Measurements from ENCODE around the gene FAIM2.

Gene FAIM2

DNA sequence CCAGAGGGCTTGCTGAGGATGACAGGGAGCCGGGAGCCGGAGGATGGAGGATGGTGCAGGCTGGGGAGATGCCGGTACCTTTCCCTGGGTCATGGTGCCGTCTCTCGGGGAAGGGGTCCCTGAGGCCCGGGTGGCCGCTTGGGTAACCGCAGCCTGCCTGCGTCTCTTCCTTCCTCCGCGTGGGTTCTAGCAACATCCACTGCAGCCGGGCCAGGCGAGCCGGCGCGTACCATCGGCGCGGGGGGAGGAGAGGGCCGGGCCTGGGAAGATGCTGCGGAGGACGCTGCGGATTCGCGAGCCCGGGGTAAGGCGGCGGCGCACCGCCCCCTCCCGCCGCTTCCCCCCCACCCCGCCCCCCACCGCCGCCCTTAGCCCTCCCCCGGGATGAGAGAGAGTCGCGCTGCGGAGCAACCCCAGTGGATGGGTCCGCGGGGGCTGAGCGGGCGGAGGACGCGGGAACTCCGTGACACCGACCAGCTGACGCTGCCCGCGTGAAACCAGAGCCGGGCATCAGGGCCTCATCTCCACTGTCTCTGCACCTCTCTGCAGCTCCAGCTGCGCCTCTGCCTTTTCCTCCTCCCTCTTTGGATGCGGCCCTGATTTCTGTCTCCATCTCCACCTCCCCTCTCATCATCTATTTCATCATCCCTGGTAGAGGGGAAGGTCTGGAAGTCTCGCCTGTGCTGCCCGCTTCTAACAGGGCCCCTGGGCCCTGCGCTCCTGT lies at the start of gene FAIM2:
Gene FAIM2 (minus strand): TSS at position 201 of the 724 bp plus-strand sequence. CDS start 108 bp downstream, at position 93.
- no peak for TF ChIP-seq ZNF274 (IDR thresholded peaks at IDR 0.05; ENCODE audit: low read depth, low read length)
- H3K4me3 ChIP-seq (ENCODE audit: low read length), result no peak within 1 kb of the TSS

DNA sequence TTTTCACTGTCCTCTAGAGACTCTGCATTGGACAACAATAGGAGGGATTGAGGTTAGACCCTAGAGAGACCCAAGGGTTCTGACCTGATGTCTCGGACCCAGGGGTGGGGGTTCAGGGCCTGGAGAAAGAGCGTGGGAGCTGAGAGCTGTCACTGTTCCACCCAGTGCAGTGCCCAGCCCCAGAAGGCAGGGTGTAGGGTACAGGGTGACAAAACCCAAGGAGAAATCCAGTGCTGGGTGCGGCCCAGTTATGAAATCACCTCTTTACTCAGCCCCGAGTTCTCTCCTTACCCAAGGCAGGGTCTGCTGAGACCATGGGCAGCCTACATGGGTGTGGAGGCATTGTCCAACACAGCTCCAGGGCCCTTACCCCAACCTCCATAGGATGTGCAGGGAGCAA lies 49.5 kb upstream of the FAIM2 start:
- no peak overlapping the region for H3K4me3 ChIP-seq (ENCODE audit: low read length)
- TF ChIP-seq ZNF274 (IDR thresholded peaks at IDR 0.05; ENCODE audit: low read depth, low read length), result no peak

DNA sequence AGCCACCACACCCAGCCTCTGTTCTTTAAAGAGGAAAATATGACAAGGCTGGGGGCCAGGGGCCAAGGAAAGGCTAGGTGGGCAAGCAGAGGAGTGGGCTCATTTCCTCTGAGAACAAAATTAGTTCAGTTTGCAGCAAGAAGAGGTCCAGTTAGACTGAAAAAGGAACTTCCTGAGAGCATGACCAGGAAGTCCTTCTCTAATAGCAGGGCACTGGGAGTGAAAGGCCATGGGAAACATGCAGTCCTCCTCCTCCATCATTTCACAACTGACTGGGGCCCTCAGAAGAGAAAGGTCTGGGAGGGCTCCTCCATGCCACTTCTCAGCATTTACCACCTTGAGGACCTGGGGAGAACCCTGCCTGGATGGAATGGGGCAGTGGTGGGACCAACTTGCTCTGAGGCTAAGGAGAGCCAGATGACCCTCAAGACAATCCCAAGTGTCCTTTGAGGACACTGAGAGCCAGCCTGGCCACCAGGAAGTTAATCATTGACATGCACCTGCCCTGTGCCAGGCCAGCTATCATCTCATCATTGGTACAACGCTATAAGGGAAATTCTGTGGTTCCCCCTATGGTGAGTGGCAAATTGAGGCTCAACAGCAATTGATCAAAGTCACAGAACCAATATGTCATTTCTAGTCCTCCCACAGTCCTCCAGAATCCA lies 48.8 kb upstream of the FAIM2 start:
- TF ChIP-seq ZNF274 (IDR thresholded peaks at IDR 0.05; ENCODE audit: low read depth, low read length), result no peak
- no peak overlapping the region for H3K4me3 ChIP-seq (ENCODE audit: low read length)

DNA sequence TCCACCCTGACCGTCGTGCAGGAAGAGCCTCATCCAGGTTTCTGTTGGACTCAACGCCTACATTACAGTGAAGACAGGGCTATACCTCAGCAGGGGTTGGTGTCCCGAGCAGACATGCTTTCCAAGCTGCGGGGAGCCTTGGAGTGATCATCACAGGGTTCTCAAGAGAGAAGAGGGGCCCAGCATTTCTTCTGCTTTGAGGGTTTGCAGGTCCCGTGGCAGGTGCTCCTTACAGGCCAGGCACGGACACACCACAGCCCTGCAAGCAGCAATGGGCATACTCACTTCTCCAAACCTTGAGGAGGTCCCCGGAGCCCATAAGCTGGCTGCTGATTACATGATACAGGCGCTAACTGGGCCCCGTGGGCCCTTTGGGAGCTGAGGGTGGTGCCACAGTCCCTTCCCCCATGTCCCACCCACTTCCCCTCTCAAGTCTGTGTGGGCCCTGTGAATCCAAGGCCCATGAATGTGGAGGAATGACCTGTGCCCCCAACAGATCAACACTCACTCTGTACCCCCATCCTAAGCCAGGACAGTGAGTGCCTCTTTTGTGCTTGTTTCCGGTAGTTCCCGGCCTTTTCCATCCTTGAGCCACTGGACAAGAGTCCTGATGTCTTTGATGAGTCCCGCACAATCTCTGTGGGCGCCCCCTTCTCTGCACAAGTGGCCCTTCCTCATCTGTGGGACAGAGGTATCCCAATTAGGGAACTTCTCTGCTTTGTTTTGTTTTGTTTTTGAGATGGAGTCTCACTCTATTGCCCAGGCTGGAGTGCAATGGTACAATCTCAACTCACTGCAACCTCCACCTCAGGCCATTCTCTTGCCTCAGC lies 47.9 kb upstream of the FAIM2 start:
- TF ChIP-seq ZNF274 (IDR thresholded peaks at IDR 0.05; ENCODE audit: low read depth, low read length), result no peak
- H3K4me3 ChIP-seq (ENCODE audit: low read length), result no peak overlapping the region

DNA sequence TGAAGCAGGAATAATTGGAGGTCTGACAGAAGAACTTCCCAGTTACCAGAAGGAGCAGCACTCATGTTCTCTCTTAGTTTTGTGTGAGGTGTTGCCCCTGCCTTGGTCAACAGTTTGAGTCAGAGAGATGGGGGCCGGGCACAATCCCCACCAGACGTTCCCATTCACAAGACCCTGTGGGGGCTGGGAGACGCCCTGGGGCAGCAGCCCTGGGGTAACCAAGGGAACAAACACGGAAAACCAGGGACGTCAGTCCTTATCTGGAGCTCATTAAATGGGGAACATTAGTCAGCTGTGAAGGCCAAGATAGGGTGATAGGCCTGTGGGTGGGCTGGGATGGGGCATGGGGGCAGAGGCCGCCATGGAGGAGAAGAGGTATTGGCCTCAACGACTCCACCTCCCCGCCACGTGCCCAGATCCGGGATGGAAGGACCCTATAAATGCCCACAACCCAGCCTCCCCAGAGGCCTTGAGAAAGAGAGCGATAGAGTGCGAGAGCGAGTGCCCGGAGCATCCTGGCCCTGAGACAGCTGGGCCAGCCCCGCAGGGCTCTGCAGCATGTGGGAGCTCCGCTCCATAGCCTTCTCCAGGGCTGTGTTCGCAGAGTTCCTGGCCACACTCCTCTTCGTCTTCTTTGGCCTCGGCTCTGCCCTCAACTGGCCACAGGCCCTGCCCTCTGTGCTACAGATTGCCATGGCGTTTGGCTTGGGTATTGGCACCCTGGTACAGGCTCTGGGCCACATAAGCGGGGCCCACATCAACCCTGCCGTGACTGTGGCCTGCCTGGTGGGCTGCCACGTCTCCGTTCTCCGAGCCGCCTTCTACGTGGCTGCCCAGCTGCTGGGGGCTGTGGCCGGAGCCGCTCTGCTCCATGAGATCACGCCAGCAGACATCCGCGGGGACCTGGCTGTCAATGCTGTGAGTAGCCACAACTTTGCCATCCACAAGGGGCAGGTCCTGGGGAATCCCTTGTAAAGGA lies 46.9 kb upstream of the FAIM2 start, which contains the start of gene AQP2:
Gene AQP2 (plus strand): TSS at position 465 of the 979 bp plus-strand sequence. CDS start 94 bp downstream, at position 559.
- H3K4me3 ChIP-seq (ENCODE audit: low read length), result no peak within 1 kb of the TSS
- no peak for TF ChIP-seq ZNF274 (IDR thresholded peaks at IDR 0.05; ENCODE audit: low read depth, low read length)

DNA sequence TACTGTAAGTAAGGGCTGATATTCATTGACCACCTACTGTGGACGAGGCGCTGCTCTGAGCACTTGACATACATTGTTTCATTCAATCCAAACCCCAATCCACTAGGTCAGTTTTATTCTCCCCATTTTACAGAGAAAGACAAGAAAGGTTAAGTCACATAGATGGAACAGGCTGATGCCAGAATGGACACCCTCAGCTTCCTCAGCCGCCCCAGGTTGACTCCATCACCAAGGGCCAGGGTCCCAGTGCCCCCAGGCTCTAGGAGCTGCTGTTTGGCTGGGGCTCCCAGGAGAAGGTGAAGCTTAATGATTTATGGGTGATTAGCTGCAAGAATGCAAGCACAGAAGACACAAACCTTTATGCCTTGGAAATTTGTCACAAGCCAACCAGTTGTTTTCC lies 46.2 kb upstream of the FAIM2 start:
- no peak overlapping the region for H3K4me3 ChIP-seq (ENCODE audit: low read length)
- TF ChIP-seq ZNF274 (IDR thresholded peaks at IDR 0.05; ENCODE audit: low read depth, low read length), result no peak

DNA sequence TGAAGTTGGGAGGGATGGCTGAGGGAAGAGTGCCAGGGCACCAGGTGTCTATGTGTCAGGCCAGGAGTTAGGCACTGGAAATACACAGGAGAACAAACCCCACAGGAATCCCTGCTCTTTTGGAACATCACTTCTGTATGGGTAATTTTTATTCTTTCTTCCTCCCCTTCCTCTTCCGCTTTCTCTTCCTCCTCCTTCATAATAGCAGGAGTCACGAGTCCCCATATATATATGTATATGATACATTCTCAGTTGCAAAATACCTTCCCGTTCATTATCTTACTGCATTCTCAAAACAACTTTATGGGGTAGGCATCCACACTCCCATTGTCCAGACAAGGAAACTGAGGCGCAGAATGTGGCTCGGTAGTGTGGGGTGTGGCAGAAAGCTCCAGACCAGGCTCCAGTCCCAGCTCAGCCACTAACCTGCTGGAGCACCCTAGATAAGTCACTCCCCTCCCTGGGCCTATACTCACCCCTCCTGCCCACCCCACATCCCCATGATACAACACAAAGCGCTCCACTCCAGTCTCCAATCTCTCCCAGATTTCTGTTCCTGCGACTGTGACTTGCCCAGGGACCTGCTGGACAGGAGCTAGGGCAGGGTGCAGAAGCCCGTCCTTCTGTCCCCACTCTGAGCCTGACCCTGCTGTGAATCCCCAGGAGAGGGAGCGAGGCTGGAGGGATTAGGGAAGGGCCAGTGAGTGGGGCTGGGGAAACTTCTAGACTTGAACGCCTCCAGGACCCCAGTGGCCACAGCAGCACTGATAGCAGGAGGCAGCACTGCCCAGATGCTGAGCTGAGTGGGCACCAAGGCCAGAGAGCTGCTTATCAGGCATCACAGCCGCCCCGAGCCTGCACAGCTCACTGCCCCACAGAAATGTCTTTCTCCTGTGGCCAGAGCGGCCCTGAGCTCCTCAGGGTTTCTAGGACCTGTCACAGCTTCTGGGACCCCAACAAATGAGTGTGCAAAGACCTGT lies 45.5 kb upstream of the FAIM2 start:
- no peak for TF ChIP-seq ZNF274 (IDR thresholded peaks at IDR 0.05; ENCODE audit: low read depth, low read length)
- no peak overlapping the region for H3K4me3 ChIP-seq (ENCODE audit: low read length)

DNA sequence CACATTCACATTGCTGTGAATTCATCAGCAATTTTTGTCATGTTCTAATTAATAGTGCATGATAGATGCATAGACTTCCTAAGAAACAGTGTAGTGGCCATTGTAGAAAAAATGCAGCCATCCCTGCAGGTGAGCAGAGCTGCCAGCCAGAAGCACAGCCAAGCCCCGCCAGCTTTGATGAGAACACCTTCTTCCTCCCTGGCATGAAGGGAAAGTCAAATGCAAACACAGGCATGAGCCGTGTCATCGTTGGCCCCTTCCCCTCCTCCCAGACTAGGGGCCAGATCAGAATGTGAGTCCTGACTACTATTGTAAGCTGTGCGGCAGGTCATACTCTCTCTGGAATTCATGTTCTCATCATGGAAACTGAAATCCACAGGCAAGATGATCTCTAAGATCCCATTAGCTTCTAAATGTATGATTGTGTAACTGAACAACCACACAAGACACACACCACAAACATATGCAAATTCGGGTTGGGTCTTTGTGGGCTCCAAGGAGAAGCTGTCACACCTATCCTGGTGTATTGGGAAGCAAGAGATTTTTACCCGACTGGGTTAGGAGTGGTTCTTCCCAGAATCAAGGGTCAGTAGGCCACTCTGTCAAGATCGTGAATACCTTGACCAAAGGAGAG lies 44.0 kb upstream of the FAIM2 start:
- no peak overlapping the region for H3K4me3 ChIP-seq (ENCODE audit: low read length)

DNA sequence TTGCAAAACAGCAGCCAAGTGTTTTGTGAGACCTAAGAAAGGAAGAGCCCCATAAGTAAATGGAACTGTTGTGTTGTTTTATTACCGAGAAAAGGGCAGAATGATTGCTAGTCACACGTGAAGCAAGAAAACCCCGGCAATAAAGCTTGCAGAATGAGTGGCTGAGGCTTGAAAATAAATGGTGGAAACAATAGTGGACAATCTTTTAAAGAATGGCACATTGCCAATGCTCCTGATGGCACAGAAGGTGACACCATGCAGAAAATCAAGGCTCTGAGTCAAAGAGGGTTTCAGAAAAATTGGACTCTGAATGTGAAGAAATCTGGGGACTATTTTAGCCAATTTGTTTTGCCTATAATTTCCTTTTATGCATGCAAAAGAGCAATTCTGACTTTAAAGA lies 42.8 kb upstream of the FAIM2 start:
- no peak for TF ChIP-seq ZNF274 (IDR thresholded peaks at IDR 0.05; ENCODE audit: low read depth, low read length)
- no peak overlapping the region for H3K4me3 ChIP-seq (ENCODE audit: low read length)

More for the DNA sequence above, 44.0 kb upstream of the FAIM2 start:
- TF ChIP-seq ZNF274 (IDR thresholded peaks at IDR 0.05; ENCODE audit: low read depth, low read length), result no peak

DNA sequence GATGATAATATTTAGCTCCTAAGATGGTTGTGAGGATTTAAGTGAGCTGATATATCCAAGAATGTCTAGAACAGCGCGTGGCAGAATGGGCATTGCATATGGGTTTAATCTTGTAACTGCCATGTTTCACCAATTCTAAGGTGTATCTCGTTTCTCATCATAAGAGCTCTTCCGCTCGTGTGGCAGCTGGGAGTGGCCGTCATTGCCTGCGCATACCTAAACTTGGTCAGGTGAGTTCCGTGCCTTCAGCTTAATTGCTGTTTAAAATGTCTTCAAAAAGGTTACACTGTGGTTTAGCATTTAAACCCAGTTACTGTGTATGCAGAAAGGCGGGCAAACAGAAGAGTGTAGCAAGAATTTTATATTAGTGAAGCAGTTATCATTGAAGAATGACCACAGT lies 42.4 kb upstream of the FAIM2 start:
- no peak overlapping the region for H3K4me3 ChIP-seq (ENCODE audit: low read length)
- no peak for TF ChIP-seq ZNF274 (IDR thresholded peaks at IDR 0.05; ENCODE audit: low read depth, low read length)

DNA sequence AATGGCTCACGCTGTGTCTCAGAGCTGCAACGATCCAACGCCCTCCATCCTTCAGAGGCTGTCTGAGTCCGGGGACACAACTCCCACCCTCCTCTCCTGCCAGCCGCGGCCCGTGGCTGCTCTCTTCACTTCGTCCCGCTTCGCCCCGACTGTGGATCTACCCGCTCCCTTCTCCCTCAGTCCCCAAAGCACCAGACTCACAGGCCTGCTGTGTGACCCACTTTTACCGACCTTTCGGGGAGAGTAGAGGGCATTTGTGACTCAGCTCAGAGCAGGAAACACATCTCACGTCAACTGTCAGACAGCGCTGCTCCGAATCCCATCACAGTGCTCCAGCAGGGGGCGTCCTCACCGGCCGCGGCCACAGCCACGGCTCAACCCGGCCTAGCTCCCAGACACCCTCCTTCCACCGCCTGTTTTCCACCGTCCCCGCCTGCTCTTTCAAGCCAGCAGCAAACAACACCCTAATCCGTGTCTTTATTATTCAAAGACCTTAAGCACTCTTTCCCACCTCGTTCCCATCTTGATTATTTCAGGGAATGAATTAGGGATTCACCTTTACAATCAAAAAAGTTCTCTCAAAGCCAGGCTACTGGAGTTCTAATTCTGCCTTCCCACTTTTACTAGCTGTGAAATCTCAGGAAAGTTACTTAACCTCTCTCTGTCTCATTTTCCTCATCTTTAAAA lies 41.8 kb upstream of the FAIM2 start:
- no peak overlapping the region for H3K4me3 ChIP-seq (ENCODE audit: low read length)

More for the DNA sequence above, 41.8 kb upstream of the FAIM2 start:
- TF ChIP-seq ZNF274 (IDR thresholded peaks at IDR 0.05; ENCODE audit: low read depth, low read length), result no peak
